ENCODE results near the gene YTHDF1. TPM values are rescaled to one million over a fixed set of nuclear protein-coding genes. Genes with fewer than 3 reads are reported as not detected.
"Not testable (repeated sequence)": the region's sequence is repeated elsewhere in the genome, so short reads cannot be mapped to it uniquely, and the experiment has no call there.

YTHDF1 gene
- total and polyA plus RNA-seq, 8 donors: 11.1 to 24.0 (median 15.9) TPM

- intact Hi-C loops (cut with DNase I): no loop called here
- H3K9me3 ChIP-seq: no peaks in the 10 kb centered on the region
- FAIRE-seq: no peak
- no peak overlapping the region for H3K27ac ChIP-seq
- ATAC-seq: no peak
- WGBS, 2 donors: 43 to 47% methylated on average over 10 of the region's 10 CpGs
- H3K27me3 ChIP-seq: peaks cover 0 to 5% (median 0%) of the 10 kb centered on the region in 4 donors
- TF ChIP-seq CTCF (IDR thresholded peaks at IDR 0.05): no peak
- no peaks in the 10 kb centered on the region for H3K36me3 ChIP-seq
- DNase-seq: peak in 1 of 6 donors; percentile 29
- no peaks in the 10 kb centered on the region for H3K4me1 ChIP-seq
- H3K4me3 ChIP-seq: no peak overlapping the region
Observed at GRCh38 chr20:63160641-63161175, 55.2 kb downstream of the YTHDF1 start.

- Histone ChIP-seq H3K4me1 (no peaks in the 10 kb centered on the region), H3K27me3 (peaks cover 0 to 5% (median 0%) of the 10 kb centered on the region in 4 donors), H3K27ac (no peak overlapping the region), H3K4me3 (no peak overlapping the region), H3K36me3 (no peaks in the 10 kb centered on the region), H3K9me3 (no peaks in the 10 kb centered on the region)
- intact Hi-C loops (cut with DNase I): no loop called here
- FAIRE-seq (no peak), ATAC-seq (no peak), DNase-seq (peak in 1 of 6 donors; percentile 37)
- WGBS, 2 donors: 66 to 68% methylated on average over 10 of the region's 10 CpGs
- no peak for TF ChIP-seq CTCF (IDR thresholded peaks at IDR 0.05)
Observed at GRCh38 chr20:63159826-63160640, 55.9 kb downstream of the YTHDF1 start.

DNA sequence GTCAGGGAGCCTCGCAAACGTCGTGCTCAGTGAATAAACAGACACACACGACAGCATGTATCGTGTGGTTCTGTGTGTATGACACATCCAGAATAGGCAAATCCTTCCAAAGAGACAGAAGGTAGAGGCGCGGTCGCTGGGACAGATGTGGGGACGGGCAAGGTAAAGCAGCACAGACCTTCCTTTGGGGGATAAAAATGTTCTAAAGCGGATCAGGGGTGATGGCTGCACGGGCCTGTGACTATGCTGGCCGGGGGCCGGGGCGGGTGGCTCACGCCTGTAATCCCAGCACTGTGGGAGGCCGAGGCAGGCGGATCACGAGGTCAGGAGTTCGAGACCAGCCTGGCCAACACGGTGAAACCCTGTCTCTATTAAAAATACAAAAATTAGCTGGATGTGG, 56.7 kb downstream of the YTHDF1 start:
- intact Hi-C loops (cut with DNase I); H3K4me3 ChIP-seq; FAIRE-seq; H3K27ac ChIP-seq; H3K36me3 ChIP-seq; ATAC-seq; H3K4me1 ChIP-seq; H3K27me3 ChIP-seq; H3K9me3 ChIP-seq: not testable (repeated sequence)
- 75% methylated on average over 20 of the region's 20 CpGs for WGBS, 2 donors
- DNase-seq: peak in 1 of 6 donors; percentile 2

DNA sequence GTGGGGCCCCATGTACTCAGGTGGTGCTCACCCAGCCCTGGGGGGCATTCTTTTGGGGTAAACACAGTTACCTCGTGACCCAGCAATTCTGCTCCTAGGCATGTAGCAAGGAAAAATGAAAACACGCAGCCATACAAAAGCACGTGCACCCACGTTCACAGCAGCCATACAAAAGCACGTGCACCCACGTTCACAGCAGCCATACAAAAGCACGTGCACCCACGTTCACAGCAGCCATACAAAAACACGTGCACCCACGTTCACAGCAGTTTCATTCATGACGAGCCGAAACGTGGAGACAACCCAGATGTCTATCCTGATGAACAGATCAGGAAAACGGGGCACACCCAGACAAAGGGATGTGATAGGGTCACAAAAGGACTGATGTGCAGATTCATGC, 57.1 kb downstream of the YTHDF1 start:
- no peaks in the 10 kb centered on the region for H3K27me3 ChIP-seq
- H3K27ac ChIP-seq: no peak overlapping the region
- intact Hi-C loops (cut with DNase I): no loop called here
- no peaks in the 10 kb centered on the region for H3K4me1 ChIP-seq
- no peaks in the 10 kb centered on the region for H3K9me3 ChIP-seq
- H3K4me3 ChIP-seq: no peak overlapping the region
- ATAC-seq: no peak
- DNase-seq: peak in 1 of 6 donors; percentile 12
- 58 to 69% methylated on average over 14 of the region's 14 CpGs for WGBS, 2 donors
- FAIRE-seq: no peak
- no peaks in the 10 kb centered on the region for H3K36me3 ChIP-seq
- TF ChIP-seq CTCF (IDR thresholded peaks at IDR 0.05): no peak

DNA sequence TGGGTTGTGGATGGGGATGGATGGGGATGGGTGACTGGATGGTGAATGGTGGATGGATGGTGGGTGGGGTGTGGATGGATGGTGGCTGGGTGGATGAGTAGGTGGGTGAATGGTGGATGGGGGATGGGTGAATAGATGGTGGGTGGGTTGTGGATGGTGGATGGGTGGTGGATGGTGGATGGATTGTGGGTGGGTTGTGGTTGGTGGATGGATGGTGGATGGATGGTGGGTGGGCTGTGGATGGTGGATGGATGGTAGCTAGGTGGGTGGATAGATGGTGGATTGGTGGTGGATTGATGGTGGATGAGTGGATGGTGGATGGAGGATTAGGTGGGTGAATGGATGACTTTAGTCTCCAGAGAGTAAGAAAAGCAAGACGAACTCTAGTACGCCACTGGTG, 57.6 kb downstream of the YTHDF1 start:
- Histone ChIP-seq H3K4me1 (no peaks in the 10 kb centered on the region), H3K27me3 (peaks cover 0 to under 1% (median 0%) of the 10 kb centered on the region in 4 donors), H3K36me3 (no peaks in the 10 kb centered on the region), H3K27ac (no peak overlapping the region), H3K9me3 (no peaks in the 10 kb centered on the region), H3K4me3 (no peak overlapping the region)
- no peak for DNase-seq
- intact Hi-C loops (cut with DNase I): no loop called here
- FAIRE-seq: no peak
- no peak for ATAC-seq
- WGBS, 2 donors: 74 to 78% methylated on average over 2 of the region's 2 CpGs
- no peak for TF ChIP-seq CTCF (IDR thresholded peaks at IDR 0.05)

DNA sequence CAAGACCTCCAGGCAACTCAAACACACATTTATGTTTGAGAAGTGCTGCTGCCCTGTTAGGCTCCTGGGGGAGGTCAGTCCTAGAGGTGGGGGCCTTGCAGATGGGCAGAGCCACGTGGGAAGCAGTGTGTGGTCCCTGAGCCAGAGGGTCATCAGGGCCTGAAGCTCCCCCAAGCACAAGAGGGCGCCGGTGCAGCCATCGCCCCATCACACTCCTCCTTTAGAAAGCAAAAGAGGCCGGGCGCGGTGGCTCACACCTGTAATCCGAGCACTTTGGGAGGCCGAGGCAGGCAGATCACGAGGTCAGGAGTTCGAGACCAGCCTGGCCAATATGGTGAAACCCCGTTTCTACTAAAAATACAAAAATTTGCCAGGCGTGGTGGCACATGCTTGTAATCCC, 58.5 kb downstream of the YTHDF1 start:
- H3K4me3 ChIP-seq; intact Hi-C loops (cut with DNase I); H3K27ac ChIP-seq; ATAC-seq; H3K27me3 ChIP-seq; H3K4me1 ChIP-seq; FAIRE-seq; H3K9me3 ChIP-seq; H3K36me3 ChIP-seq: not testable (repeated sequence)
- 68 to 75% methylated on average over 13 of the region's 13 CpGs for WGBS, 2 donors
- DNase-seq: peak in 1 of 6 donors; percentile 46
